Muscle layer of colon (tissue), 2 donors: ENCODE results near the gene SIM2.
"Not testable (repeated sequence)": the region's sequence is repeated elsewhere in the genome, so short reads cannot be mapped to it uniquely, and the experiment has no call there.

Experiments
- H3K27ac ChIP-seq: one replicate; pipeline ENCODE4 v1.7.0; 2013; ENCODE audit warnings: low read depth, mild to moderate bottlenecking, low read length, moderate library complexity
- H3K27me3 ChIP-seq, 2 donors: one replicate each; pipeline ENCODE4 v1.7.0; 2013; ENCODE audit warnings: low read length in 2 of 2, mild to moderate bottlenecking in 2 of 2; ENCODE audit not compliant: insufficient read depth in 2 of 2, control insufficient read depth in 1 of 2
- H3K36me3 ChIP-seq: one replicate; pipeline ENCODE4 v1.7.0; 2013; ENCODE audit warnings: mild to moderate bottlenecking, low read length; ENCODE audit not compliant: insufficient read depth
- H3K4me1 ChIP-seq: one replicate; pipeline ENCODE4 v1.7.0; 2013; ENCODE audit warnings: mild to moderate bottlenecking, low read length; ENCODE audit not compliant: insufficient read depth
- H3K4me3 ChIP-seq, 2 donors: one replicate each; pipeline ENCODE4 v1.7.0; 2013; ENCODE audit warnings: low read length in 2 of 2, low read depth in 1 of 2, mild to moderate bottlenecking in 1 of 2, moderate library complexity in 1 of 2
- H3K9ac ChIP-seq: one replicate; pipeline ENCODE4 v1.7.0; 2013; ENCODE audit warnings: low read length
- H3K9me3 ChIP-seq: one replicate; pipeline ENCODE4 v1.7.0; 2013; ENCODE audit warnings: mild to moderate bottlenecking, low read length
- donor health status: abdominal sarcoma.
- donor health status: Adenocarcinoma of cecum.

Gene SIM2

DNA sequence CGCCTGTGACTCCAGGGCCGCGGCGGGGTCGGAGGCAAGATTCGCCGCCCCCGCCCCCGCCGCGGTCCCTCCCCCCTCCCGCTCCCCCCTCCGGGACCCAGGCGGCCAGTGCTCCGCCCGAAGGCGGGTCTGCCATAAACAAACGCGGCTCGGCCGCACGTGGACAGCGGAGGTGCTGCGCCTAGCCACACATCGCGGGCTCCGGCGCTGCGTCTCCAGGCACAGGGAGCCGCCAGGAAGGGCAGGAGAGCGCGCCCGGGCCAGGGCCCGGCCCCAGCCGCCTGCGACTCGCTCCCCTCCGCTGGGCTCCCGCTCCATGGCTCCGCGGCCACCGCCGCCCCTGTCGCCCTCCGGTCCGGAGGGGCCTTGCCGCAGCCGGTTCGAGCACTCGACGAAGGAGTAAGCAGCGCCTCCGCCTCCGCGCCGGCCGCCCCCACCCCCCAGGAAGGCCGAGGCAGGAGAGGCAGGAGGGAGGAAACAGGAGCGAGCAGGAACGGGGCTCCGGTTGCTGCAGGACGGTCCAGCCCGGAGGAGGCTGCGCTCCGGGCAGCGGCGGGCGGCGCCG is at the start of gene SIM2:
Gene SIM2 (plus strand): TSS at position 135 of the 565 bp plus-strand sequence. CDS start 632 bp downstream, outside the sequence.
- peaks cover 15% of the 10 kb centered on the region for H3K4me1 ChIP-seq
- no peaks in the 10 kb centered on the region for H3K36me3 ChIP-seq
- no peak within 1 kb of the TSS for H3K27ac ChIP-seq
- H3K9ac ChIP-seq = no peak within 1 kb of the TSS
- H3K9me3 ChIP-seq = no peaks in the 10 kb centered on the region
- H3K4me3 ChIP-seq = peak within 1 kb of the TSS in 1 of 2 donors; percentile 42
- peaks cover 68 to 99% of the 10 kb centered on the region in 2 donors for H3K27me3 ChIP-seq

DNA sequence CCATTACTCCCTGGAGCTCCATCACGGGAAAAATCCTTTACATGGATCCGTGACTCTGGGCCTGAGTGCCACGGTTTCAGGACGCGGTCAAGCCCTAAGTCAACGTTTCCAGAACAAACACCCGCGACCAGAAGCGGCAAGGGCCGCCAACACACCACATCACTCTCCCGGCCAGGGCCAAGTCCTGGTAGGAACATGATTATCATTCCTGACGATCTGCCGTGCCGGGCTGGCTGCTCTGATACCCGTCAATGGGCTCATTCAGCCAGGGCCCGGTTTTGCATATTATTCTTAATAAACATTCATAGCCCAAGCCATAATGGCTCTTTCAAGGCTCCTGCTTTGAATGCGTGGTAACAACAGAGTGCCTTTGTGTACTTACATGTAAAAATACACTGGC is 44.6 kb upstream of the SIM2 start:
- no peak overlapping the region for H3K4me3 ChIP-seq
- H3K27ac ChIP-seq = no peak overlapping the region
- H3K9ac ChIP-seq = no peak overlapping the region
- H3K36me3 ChIP-seq = no peaks in the 10 kb centered on the region
- no peaks in the 10 kb centered on the region for H3K4me1 ChIP-seq
- H3K27me3 ChIP-seq = peaks cover 0 to 3% of the 10 kb centered on the region in 2 donors
- H3K9me3 ChIP-seq = no peaks in the 10 kb centered on the region

DNA sequence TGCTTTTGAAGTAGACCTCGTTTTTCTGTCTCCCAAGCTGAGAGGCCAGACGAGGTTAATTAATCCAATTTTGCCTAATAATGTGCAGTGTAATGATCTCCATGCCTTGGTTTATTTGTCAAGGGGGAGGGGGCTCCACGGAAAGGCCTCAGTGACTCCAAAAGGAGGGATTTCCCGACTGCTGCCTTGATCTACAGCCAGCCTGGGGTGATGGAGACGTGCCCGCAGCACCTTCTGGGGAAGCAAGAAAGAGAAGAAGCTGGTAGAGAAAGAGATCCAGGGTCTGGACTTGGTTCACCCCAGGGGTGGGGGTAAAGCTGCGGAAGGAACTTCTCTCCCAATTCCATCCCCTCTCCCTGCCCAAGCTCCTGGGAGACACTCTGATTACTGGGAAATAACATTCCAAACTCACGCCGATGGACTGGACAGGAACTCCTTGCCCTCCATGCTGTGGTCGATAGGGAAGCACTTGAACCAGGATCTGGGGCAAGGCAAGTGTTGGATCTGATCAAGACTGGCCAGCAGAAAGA is 44.1 kb upstream of the SIM2 start:
- Histone ChIP-seq H3K36me3 (no peaks in the 10 kb centered on the region), H3K9me3 (no peaks in the 10 kb centered on the region), H3K4me3 (no peak overlapping the region), H3K9ac (no peak overlapping the region), H3K27me3 (peaks cover 0 to 3% of the 10 kb centered on the region in 2 donors), H3K27ac (no peak overlapping the region), H3K4me1 (no peaks in the 10 kb centered on the region)

- Histone ChIP-seq H3K9me3 (no peaks in the 10 kb centered on the region), H3K27ac (no peak overlapping the region), H3K36me3 (no peaks in the 10 kb centered on the region), H3K27me3 (peaks cover 0 to 3% of the 10 kb centered on the region in 2 donors), H3K4me1 (no peaks in the 10 kb centered on the region), H3K9ac (no peak overlapping the region), H3K4me3 (no peak overlapping the region)
Measured at GRCh38 chr21:36656138-36656537, 42.8 kb upstream of the SIM2 start.

- not testable (repeated sequence) for H3K36me3 ChIP-seq, H3K27ac ChIP-seq, H3K9ac ChIP-seq, H3K9me3 ChIP-seq, H3K4me3 ChIP-seq, H3K27me3 ChIP-seq, H3K4me1 ChIP-seq
Measured at GRCh38 chr21:36657290-36657689, 41.6 kb upstream of the SIM2 start.

GRCh38 chr21:36657999-36658398 is 40.9 kb upstream of the SIM2 start:
- Histone ChIP-seq H3K27ac (no peak overlapping the region), H3K9me3 (no peaks in the 10 kb centered on the region), H3K9ac (no peak overlapping the region), H3K36me3 (no peaks in the 10 kb centered on the region), H3K4me3 (no peak overlapping the region), H3K27me3 (peaks cover 0 to 3% of the 10 kb centered on the region in 2 donors), H3K4me1 (no peaks in the 10 kb centered on the region)

GRCh38 chr21:36658926-36659325 is 40.0 kb upstream of the SIM2 start:
- no peak overlapping the region for H3K9ac ChIP-seq

DNA sequence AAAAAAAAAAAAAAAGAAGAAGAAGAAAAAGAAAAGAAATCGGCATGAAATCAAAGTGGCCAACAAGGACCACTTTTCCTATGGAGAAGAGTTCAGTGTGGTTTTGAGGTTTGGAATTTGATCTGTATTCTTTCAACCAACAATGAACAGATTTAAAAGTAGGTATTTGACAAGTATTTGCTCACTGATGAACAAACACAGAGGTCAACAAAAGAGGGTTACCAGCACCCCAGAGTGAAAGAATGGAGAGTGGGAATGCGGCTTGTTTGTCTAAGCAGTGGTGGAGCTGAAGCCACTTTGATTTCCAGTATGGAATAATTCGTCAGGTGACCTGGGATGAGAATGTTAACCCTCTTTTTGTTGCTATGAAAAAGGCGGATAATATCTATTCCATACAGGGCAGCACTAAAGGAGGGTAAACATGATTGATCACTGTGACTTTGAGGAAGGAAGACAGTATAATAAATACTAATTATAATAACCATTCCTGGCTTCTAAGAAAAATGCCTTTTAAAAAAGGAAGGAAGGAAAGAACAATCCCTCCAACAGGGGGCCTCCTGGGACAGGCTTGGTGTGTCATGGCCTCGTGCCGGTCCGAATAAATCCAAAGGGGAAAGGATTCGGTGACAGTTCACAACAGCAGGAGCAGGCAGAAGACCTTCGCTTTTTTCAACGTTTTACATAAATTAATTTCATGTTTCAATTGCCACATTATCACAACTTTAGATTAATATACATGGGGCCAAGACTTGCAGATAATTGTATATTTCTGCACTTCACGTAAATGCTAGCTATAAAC is 37.2 kb upstream of the SIM2 start:
- Histone ChIP-seq H3K27me3 (peaks cover 0 to 4% of the 10 kb centered on the region in 2 donors), H3K27ac (no peak overlapping the region), H3K9me3 (no peaks in the 10 kb centered on the region), H3K36me3 (no peaks in the 10 kb centered on the region), H3K4me3 (no peak overlapping the region), H3K9ac (no peak overlapping the region), H3K4me1 (no peaks in the 10 kb centered on the region)

More at GRCh38 chr21:36658926-36659325, 40.0 kb upstream of the SIM2 start:
- Histone ChIP-seq H3K4me1 (no peaks in the 10 kb centered on the region), H3K27ac (no peak overlapping the region), H3K27me3 (peaks cover 0 to 7% of the 10 kb centered on the region in 2 donors), H3K4me3 (no peak overlapping the region), H3K36me3 (no peaks in the 10 kb centered on the region), H3K9me3 (no peaks in the 10 kb centered on the region)

- Histone ChIP-seq H3K27ac (no peak overlapping the region), H3K4me1 (no peaks in the 10 kb centered on the region), H3K9me3 (no peaks in the 10 kb centered on the region), H3K36me3 (no peaks in the 10 kb centered on the region), H3K9ac (no peak overlapping the region), H3K27me3 (peaks cover 4% of the 10 kb centered on the region in 2 donors), H3K4me3 (no peak overlapping the region)
Measured at GRCh38 chr21:36663033-36663855, 35.7 kb upstream of the SIM2 start.

DNA sequence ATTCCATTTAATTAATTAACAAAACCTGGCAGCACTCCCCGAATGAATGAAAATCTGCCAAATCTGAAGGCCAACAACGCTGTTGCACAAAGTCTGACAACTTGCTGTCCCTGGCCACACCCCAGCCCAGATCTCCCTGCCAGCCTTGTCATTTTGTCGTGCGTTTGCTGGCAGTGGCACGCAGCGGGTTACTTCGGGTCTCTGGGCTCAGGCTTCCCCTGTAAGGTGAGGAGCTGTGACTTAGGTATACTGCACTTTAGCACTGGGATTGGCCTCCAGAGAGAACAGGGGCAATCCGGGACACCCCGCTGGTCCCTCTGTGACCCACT is 34.3 kb upstream of the SIM2 start:
- Histone ChIP-seq H3K4me3 (no peak overlapping the region), H3K9me3 (no peaks in the 10 kb centered on the region), H3K27ac (no peak overlapping the region), H3K36me3 (no peaks in the 10 kb centered on the region), H3K9ac (no peak overlapping the region), H3K27me3 (peaks cover 4% of the 10 kb centered on the region in 2 donors), H3K4me1 (no peaks in the 10 kb centered on the region)

DNA sequence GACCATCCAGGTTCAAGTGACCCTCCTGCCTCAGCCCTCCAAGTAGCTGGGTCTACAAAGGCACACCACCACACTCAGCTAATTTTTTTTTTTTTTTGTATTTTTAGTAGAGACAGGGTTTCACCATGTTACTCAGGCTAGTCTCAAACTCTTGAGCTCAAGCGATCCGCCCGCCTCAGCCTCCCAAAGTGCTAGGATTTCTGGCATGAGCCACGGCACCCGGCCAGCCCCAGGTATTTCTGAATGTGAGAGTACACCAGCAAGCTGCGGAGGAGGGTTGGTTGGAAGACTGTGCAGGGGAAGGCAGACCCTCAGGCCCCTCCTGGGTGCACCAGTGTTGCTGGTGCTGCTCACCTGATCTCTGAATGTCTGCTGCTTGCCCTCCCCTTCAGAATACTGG is 33.1 kb upstream of the SIM2 start:
- peaks cover 4% of the 10 kb centered on the region in 2 donors for H3K27me3 ChIP-seq

More for the DNA sequence above, 33.1 kb upstream of the SIM2 start:
- Histone ChIP-seq H3K4me3 (no peak overlapping the region), H3K36me3 (no peaks in the 10 kb centered on the region), H3K9me3 (no peaks in the 10 kb centered on the region), H3K9ac (no peak overlapping the region), H3K4me1 (no peaks in the 10 kb centered on the region), H3K27ac (no peak overlapping the region)
